Panc1 (cell line): ENCODE data around the gene AKR1B1. TPM values are rescaled to one million over a fixed set of nuclear protein-coding genes. Genes with fewer than 3 reads are reported as not detected.

ENCODE experiments used
- ATAC-seq: fragments of 200-7000 bp; cut with Tn5 transposase; 2 replicates; pipeline ENCODE4 v1.9.1; 2020; ENCODE audit warnings: mild to moderate bottlenecking, moderate library complexity
- BruUV-seq: library from RNA; stranded (reverse); fragments of 400-500 nt; replicated peaks from 2 replicates; lab custom pipeline; 2021; lab: Mats Ljungman, UMichigan
- CTCF ChIA-PET: fragments of 300-600 bp; sonication (Branson Sonifier 250); formaldehyde crosslinking; loops from one replicate; lab custom pipeline; 2022; ENCODE audit warnings: antibody characterized with exemption; lab: Charles Lee
- POLR2A ChIA-PET: fragments of 300-600 bp; sonication (Branson Sonifier 250); formaldehyde crosslinking; loops from one replicate; lab custom pipeline; 2022; ENCODE audit warnings: antibody characterized with exemption; lab: Charles Lee
- DNase-seq: peaks from one replicate; pipeline ENCODE4 v3.0.0-alpha.2; 2010; ENCODE audit warnings: low read depth, low spot score
- H3K27ac ChIP-seq: 2 replicates; pipeline ENCODE4 v1.5.1; 2011; ENCODE audit warnings: mild to moderate bottlenecking, low read length, inconsistent platforms
- H3K27me3 ChIP-seq: fragments of 200-500 bp; sonication (Bioruptor generic); 2 replicates; pipeline ENCODE4 v1.6.0; 2014; ENCODE audit warnings: low read length, inconsistent platforms; ENCODE audit not compliant: control insufficient read depth, insufficient read depth
- H3K36me3 ChIP-seq: fragments of 200-500 bp; sonication (Bioruptor generic); 2 replicates; pipeline ENCODE4 v1.5.1; 2014; ENCODE audit warnings: inconsistent platforms, mild to moderate bottlenecking, low read length, moderate library complexity; ENCODE audit not compliant: control insufficient read depth, insufficient read depth
- H3K4me1 ChIP-seq: 2 replicates; pipeline ENCODE4 v1.5.1; 2011; ENCODE audit warnings: inconsistent platforms, mild to moderate bottlenecking, low read length, moderate library complexity; ENCODE audit not compliant: control insufficient read depth, insufficient read depth
- H3K4me3 ChIP-seq, 2 experiments: 2 replicates each; pipeline ENCODE4 v1.5.1; 2011 to 2012; ENCODE audit warnings: low read depth in 2 of 2, low read length in 2 of 2, mild to moderate bottlenecking in 2 of 2, inconsistent platforms in 1 of 2, moderate library complexity in 1 of 2
- H3K9me3 ChIP-seq: fragments of 200-500 bp; sonication (Bioruptor generic); 2 replicates; pipeline ENCODE4 v1.5.1; 2014; ENCODE audit warnings: low read depth, mild to moderate bottlenecking, inconsistent platforms, low read length, moderate library complexity; ENCODE audit not compliant: control insufficient read depth, insufficient read depth
- SIN3A ChIP-seq: IDR thresholded peaks from 2 replicates; pipeline ENCODE4 v1.6.1; 2012; ENCODE audit warnings: low read depth, mild to moderate bottlenecking, low read length, moderate library complexity, borderline replicate concordance; ENCODE audit not compliant: insufficient read depth
- TCF7L2 ChIP-seq: IDR thresholded peaks from 2 replicates; pipeline ENCODE4 v1.6.1; 2011; ENCODE audit warnings: mild to moderate bottlenecking, low read depth, low read length, inconsistent platforms
- in situ Hi-C: cut with HindIII; loops from 2 replicates; pipeline ENCODE4 v1.10.0; 2016; ENCODE audit warnings: low sequenced_read_pairs, low pct_unique_long_range_greater_than_20kb
- intact Hi-C: fragments of 100-400 bp; cut with micrococcal nuclease; formaldehyde crosslinking; loops from one replicate; pipeline ENCODE4 v1.10.0; 2022; ENCODE audit not compliant: unreplicated experiment
- total RNA-seq: library from RNA; stranded (reverse); gene quantifications from one replicate; pipeline ENCODE4 v1.2.1, GENCODE V29; 2021; ENCODE audit not compliant: unreplicated experiment
- TF ChIP-seq, protein P1 (sequence below): fragments of 450-650 bp; IDR thresholded peaks from 2 replicates; pipeline ENCODE4 v1.5.1; 2017; ENCODE audit warnings: mild to moderate bottlenecking
- TF ChIP-seq, protein P2 (sequence below), 2 experiments: IDR thresholded peaks; 2 replicates each; pipeline ENCODE4 v1.6.1; 2011 to 2012; ENCODE audit warnings: low read depth in 2 of 2, control low read depth in 1 of 2, low read length in 1 of 2, mild to moderate bottlenecking in 1 of 2, moderate library complexity in 1 of 2; ENCODE audit not compliant: insufficient read depth in 1 of 2

AKR1B1 gene
- total RNA-seq, 1 experiment from 2014 or later, result 83.2 TPM

DNA sequence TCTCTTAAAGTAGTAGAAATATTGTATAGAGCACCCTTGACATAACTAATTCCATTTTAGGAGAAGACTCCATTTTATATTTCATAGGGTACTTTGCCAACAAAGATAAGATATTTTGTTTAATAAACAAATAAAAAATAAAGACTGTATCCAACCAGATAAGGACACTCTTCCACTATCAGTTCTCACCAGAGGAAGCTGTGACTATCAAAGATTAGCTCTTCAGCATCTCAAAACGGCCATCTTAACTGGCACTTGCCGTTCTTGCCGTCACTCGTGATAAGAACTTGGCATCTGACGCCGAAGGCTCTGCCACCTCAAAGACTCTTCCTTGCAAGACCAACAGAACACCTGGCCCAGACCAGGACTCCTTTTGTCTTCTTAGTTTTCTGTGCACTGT lies 26.3 kb upstream of the AKR1B1 start:
- ChIA-PET CTCF (no interaction called here), POLR2A (no interaction called here)
- in situ Hi-C loops (no loop called here), intact Hi-C loops (no loop called here)
- Histone ChIP-seq H3K36me3 (no peaks in the 10 kb centered on the region), H3K27ac (no peak overlapping the region), H3K4me3 (no peak overlapping the region), H3K9me3 (no peaks in the 10 kb centered on the region), H3K27me3 (no peaks in the 10 kb centered on the region), H3K4me1 (peaks cover 3% of the 10 kb centered on the region; the same call in 1 of the 2 replicates)
- no peak for DNase-seq
- no peak for TF ChIP-seq SIN3A
- TF ChIP-seq, protein P1, sequence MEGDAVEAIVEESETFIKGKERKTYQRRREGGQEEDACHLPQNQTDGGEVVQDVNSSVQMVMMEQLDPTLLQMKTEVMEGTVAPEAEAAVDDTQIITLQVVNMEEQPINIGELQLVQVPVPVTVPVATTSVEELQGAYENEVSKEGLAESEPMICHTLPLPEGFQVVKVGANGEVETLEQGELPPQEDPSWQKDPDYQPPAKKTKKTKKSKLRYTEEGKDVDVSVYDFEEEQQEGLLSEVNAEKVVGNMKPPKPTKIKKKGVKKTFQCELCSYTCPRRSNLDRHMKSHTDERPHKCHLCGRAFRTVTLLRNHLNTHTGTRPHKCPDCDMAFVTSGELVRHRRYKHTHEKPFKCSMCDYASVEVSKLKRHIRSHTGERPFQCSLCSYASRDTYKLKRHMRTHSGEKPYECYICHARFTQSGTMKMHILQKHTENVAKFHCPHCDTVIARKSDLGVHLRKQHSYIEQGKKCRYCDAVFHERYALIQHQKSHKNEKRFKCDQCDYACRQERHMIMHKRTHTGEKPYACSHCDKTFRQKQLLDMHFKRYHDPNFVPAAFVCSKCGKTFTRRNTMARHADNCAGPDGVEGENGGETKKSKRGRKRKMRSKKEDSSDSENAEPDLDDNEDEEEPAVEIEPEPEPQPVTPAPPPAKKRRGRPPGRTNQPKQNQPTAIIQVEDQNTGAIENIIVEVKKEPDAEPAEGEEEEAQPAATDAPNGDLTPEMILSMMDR, result no peak
- TF ChIP-seq, protein P2, sequence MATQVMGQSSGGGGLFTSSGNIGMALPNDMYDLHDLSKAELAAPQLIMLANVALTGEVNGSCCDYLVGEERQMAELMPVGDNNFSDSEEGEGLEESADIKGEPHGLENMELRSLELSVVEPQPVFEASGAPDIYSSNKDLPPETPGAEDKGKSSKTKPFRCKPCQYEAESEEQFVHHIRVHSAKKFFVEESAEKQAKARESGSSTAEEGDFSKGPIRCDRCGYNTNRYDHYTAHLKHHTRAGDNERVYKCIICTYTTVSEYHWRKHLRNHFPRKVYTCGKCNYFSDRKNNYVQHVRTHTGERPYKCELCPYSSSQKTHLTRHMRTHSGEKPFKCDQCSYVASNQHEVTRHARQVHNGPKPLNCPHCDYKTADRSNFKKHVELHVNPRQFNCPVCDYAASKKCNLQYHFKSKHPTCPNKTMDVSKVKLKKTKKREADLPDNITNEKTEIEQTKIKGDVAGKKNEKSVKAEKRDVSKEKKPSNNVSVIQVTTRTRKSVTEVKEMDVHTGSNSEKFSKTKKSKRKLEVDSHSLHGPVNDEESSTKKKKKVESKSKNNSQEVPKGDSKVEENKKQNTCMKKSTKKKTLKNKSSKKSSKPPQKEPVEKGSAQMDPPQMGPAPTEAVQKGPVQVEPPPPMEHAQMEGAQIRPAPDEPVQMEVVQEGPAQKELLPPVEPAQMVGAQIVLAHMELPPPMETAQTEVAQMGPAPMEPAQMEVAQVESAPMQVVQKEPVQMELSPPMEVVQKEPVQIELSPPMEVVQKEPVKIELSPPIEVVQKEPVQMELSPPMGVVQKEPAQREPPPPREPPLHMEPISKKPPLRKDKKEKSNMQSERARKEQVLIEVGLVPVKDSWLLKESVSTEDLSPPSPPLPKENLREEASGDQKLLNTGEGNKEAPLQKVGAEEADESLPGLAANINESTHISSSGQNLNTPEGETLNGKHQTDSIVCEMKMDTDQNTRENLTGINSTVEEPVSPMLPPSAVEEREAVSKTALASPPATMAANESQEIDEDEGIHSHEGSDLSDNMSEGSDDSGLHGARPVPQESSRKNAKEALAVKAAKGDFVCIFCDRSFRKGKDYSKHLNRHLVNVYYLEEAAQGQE (IDR thresholded peaks at IDR 0.05; ENCODE audit: insufficient read depth in 1 of 2, low read depth in 2 of 2, low read length in 1 of 2), result no peak
- no peak for TF ChIP-seq TCF7L2
- no TSS peak for BruUV-seq
- no peak for ATAC-seq

- H3K4me1 ChIP-seq, result peaks cover 3% of the 10 kb centered on the region; the same call in 1 of the 2 replicates
- no peak overlapping the region for H3K4me3 ChIP-seq
- POLR2A ChIA-PET, result no interaction called here
- DNase-seq (no peak), ATAC-seq (no peak)
- no TSS peak for BruUV-seq
- intact Hi-C loops, result no loop called here
- in situ Hi-C loops, result no loop called here
- H3K27me3 ChIP-seq, result no peaks in the 10 kb centered on the region
- CTCF ChIA-PET, result no interaction called here
- no peak overlapping the region for H3K27ac ChIP-seq
- H3K9me3 ChIP-seq, result no peaks in the 10 kb centered on the region
- no peaks in the 10 kb centered on the region for H3K36me3 ChIP-seq
- TF ChIP-seq, protein P1, result no peak
Measured at GRCh38 chr7:134483296-134483695, 24.4 kb upstream of the AKR1B1 start.

DNA sequence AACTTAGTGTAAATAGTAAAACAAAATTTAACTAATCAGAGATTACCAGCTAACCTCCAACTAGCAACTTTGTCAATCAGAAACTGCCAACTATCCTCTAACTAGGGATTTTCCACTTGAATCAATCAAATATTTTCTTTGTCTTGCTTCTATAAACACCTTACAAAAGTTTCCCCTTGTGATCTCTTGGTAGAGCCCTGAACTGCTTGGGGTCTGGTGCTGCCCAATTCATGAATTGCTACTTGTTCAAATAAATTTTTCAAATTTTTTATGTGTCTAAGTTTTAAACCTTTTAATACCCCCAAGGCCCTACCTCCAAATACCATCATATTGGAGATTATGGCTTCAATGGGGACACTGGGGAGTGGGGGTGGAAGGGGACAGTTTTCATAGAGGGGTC lies 24.0 kb upstream of the AKR1B1 start:
- in situ Hi-C loops, result no loop called here
- H3K4me3 ChIP-seq, result no peak overlapping the region
- intact Hi-C loops, result no loop called here
- no TSS peak for BruUV-seq
- DNase-seq (no peak), ATAC-seq (no peak)
- TF ChIP-seq, protein P2 (IDR thresholded peaks at IDR 0.05; ENCODE audit: insufficient read depth in 1 of 2, low read depth in 2 of 2, low read length in 1 of 2), result no peak
- POLR2A ChIA-PET, result no interaction called here
- H3K36me3 ChIP-seq, result no peaks in the 10 kb centered on the region
- CTCF ChIA-PET, result no interaction called here
- H3K27me3 ChIP-seq, result no peaks in the 10 kb centered on the region
- H3K27ac ChIP-seq, result no peak overlapping the region
- peaks cover 3% of the 10 kb centered on the region; the same call in 1 of the 2 replicates for H3K4me1 ChIP-seq
- no peaks in the 10 kb centered on the region for H3K9me3 ChIP-seq
